ENCODE data around the gene EPN1. TPM values are rescaled to one million over a fixed set of nuclear protein-coding genes. Genes with fewer than 3 reads are reported as not detected.

The EPN1 gene
- polyA plus RNA-seq, 1 experiment, result 60.8 TPM

GRCh38 chr19:55674459-55674840 lies 576 bp upstream of the EPN1 start:
- Histone ChIP-seq H3K4me3 (ENCODE audit: low read depth, low read length) (peak overlapping the region; percentile 86), H3K36me3 (ENCODE audit: control insufficient read depth, insufficient read depth, low read length) (peaks cover 23% of the 10 kb centered on the region), H3K27me3 (ENCODE audit: control insufficient read depth, insufficient read depth, low read length) (no peaks in the 10 kb centered on the region)
- POLR2A ChIA-PET, result no interaction called here
- CTCF ChIA-PET, result no interaction called here
- no peak for DNase-seq (ENCODE audit: low read depth)
- TF ChIP-seq, protein P1, sequence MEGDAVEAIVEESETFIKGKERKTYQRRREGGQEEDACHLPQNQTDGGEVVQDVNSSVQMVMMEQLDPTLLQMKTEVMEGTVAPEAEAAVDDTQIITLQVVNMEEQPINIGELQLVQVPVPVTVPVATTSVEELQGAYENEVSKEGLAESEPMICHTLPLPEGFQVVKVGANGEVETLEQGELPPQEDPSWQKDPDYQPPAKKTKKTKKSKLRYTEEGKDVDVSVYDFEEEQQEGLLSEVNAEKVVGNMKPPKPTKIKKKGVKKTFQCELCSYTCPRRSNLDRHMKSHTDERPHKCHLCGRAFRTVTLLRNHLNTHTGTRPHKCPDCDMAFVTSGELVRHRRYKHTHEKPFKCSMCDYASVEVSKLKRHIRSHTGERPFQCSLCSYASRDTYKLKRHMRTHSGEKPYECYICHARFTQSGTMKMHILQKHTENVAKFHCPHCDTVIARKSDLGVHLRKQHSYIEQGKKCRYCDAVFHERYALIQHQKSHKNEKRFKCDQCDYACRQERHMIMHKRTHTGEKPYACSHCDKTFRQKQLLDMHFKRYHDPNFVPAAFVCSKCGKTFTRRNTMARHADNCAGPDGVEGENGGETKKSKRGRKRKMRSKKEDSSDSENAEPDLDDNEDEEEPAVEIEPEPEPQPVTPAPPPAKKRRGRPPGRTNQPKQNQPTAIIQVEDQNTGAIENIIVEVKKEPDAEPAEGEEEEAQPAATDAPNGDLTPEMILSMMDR (IDR thresholded peaks at IDR 0.05; ENCODE audit: insufficient read depth, low read depth, low read length), result no peak

DNA sequence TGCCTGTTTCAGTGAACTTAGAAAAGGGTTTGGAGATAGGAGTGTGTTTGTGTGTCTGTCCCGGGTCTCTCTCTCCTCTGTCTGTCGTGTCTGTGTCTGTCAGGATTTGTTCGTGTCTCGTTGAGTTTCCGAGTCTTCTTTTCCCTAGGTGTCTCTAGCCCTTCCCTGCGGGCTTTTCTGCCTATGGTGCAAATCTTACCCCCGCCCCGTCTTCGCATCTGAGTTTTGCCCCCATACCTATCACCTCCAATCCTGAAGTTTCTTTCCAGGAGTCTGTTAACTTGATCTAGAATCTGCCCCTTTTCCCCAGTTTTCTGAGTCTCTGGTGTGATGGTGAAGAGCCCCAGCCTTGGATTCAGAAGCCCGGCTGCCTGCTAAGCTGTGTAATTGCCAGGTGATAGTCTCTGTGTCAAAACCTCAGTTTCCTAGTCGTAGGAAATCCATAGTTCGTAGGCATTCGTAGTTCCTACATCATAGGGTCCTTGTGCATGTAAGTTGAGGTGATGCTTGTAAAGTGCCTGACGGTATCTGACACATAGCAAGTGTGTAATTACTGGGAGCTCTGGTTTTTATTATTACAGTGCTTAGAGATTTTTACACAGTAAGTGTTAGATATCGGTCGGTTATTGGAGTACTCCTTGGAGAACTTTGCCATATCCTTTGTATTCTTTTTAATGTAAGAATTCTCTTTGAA lies 782 bp downstream of the EPN1 start:
- CTCF ChIA-PET, result no interaction called here

GRCh38 chr19:55676383-55676782 lies 1.4 kb downstream of the EPN1 start:
- ChIA-PET CTCF (no interaction called here), POLR2A (no interaction called here)
- no peaks in the 10 kb centered on the region for H3K27me3 ChIP-seq (ENCODE audit: control insufficient read depth, insufficient read depth, low read length)
- H3K36me3 ChIP-seq (ENCODE audit: control insufficient read depth, insufficient read depth, low read length), result peaks cover 26% of the 10 kb centered on the region
- no peak for DNase-seq (ENCODE audit: low read depth)
- TF ChIP-seq, protein P1 (IDR thresholded peaks at IDR 0.05; ENCODE audit: insufficient read depth, low read depth, low read length), result 0 out of 2 replicates have a peak, but pooled peaks have one; percentile 7
- peak overlapping the region; percentile 86 for H3K4me3 ChIP-seq (ENCODE audit: low read depth, low read length)

More for the DNA sequence above, 782 bp downstream of the EPN1 start:
- peaks cover 24% of the 10 kb centered on the region for H3K36me3 ChIP-seq (ENCODE audit: control insufficient read depth, insufficient read depth, low read length)
- POLR2A ChIA-PET, result no interaction called here
- peak overlapping the region; percentile 86 for H3K4me3 ChIP-seq (ENCODE audit: low read depth, low read length)
- H3K27me3 ChIP-seq (ENCODE audit: control insufficient read depth, insufficient read depth, low read length), result no peaks in the 10 kb centered on the region
- DNase-seq (ENCODE audit: low read depth), result no peak
- TF ChIP-seq, protein P1 (IDR thresholded peaks at IDR 0.05; ENCODE audit: insufficient read depth, low read depth, low read length), result no peak

GRCh38 chr19:55676889-55677505 lies 2.0 kb downstream of the EPN1 start:
- Histone ChIP-seq H3K27me3 (ENCODE audit: control insufficient read depth, insufficient read depth, low read length) (no peaks in the 10 kb centered on the region), H3K36me3 (ENCODE audit: control insufficient read depth, insufficient read depth, low read length) (peaks cover 27% of the 10 kb centered on the region), H3K4me3 (ENCODE audit: low read depth, low read length) (no peak overlapping the region)
- ChIA-PET POLR2A (interaction anchor here (0.6 kb wide), 1 partner anchor 53 kb away, joined by 5 read pairs; the partner anchor contains the start of gene ZNF784), CTCF (no interaction called here)
- TF ChIP-seq, protein P1 (IDR thresholded peaks at IDR 0.05; ENCODE audit: insufficient read depth, low read depth, low read length), result no peak
- no peak for DNase-seq (ENCODE audit: low read depth)

GRCh38 chr19:55677572-55678028 lies 2.6 kb downstream of the EPN1 start:
- peaks cover 30% of the 10 kb centered on the region for H3K36me3 ChIP-seq (ENCODE audit: control insufficient read depth, insufficient read depth, low read length)

More at GRCh38 chr19:55677572-55678028, 2.6 kb downstream of the EPN1 start:
- CTCF ChIA-PET, result no interaction called here
- H3K27me3 ChIP-seq (ENCODE audit: control insufficient read depth, insufficient read depth, low read length), result no peaks in the 10 kb centered on the region
- no peak overlapping the region for H3K4me3 ChIP-seq (ENCODE audit: low read depth, low read length)
- TF ChIP-seq, protein P1 (IDR thresholded peaks at IDR 0.05; ENCODE audit: insufficient read depth, low read depth, low read length), result no peak
- POLR2A ChIA-PET, result interaction anchor here (0.6 kb wide), 1 partner anchor 53 kb away, joined by 5 read pairs; the partner anchor contains the start of gene ZNF784
- no peak for DNase-seq (ENCODE audit: low read depth)
